ENCODE measurements around the gene CD24. TPM values are rescaled to one million over a fixed set of nuclear protein-coding genes. Genes with fewer than 3 reads are reported as not detected.

Gene CD24
- total RNA-seq, 4 donors from 2014 or later, result 0.39 to 5.9 (median 1.4) TPM

DNA sequence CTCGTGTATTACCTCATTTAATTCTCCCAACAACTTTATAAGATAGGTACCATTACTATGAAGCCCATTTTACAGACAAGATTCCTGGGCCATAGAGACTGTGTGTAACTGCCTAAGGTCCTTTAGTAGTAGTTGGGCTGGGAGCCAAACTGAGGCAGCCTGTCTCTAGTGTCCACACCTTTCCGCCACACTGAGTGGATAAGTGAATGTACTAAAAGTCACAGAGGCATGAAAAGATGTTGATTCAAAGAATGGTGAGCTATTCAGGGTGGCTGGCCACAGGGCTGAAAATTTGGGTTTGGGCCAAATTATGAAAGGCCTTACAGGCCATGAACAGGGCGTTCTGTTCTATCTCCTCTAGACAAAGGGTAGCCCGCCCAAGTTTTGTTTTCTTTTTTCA, 11.0 kb downstream of the CD24 start:
- no peak for ATAC-seq
- H3K27ac ChIP-seq, result no peak overlapping the region
- intact Hi-C loops (cut with DNase I; ENCODE audit: low total_unique reads) (no loop called here), in situ Hi-C loops (cut with MboI; ENCODE audit: low sequenced_read_pairs in 4 of 4) (no loop called here)
- no peak overlapping the region for H3K4me3 ChIP-seq
- H3K9me3 ChIP-seq, result no peaks in the 10 kb centered on the region
- no peaks in the 10 kb centered on the region for H3K27me3 ChIP-seq
- TF ChIP-seq, protein P1, sequence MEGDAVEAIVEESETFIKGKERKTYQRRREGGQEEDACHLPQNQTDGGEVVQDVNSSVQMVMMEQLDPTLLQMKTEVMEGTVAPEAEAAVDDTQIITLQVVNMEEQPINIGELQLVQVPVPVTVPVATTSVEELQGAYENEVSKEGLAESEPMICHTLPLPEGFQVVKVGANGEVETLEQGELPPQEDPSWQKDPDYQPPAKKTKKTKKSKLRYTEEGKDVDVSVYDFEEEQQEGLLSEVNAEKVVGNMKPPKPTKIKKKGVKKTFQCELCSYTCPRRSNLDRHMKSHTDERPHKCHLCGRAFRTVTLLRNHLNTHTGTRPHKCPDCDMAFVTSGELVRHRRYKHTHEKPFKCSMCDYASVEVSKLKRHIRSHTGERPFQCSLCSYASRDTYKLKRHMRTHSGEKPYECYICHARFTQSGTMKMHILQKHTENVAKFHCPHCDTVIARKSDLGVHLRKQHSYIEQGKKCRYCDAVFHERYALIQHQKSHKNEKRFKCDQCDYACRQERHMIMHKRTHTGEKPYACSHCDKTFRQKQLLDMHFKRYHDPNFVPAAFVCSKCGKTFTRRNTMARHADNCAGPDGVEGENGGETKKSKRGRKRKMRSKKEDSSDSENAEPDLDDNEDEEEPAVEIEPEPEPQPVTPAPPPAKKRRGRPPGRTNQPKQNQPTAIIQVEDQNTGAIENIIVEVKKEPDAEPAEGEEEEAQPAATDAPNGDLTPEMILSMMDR (IDR thresholded peaks at IDR 0.05 in 4 of 5, conservative IDR thresholded peaks at IDR 0.05 in 1 of 5), result no peak
- no peak for TF ChIP-seq POLR2A (IDR thresholded peaks at IDR 0.05)
- no peak for DNase-seq
- no peaks in the 10 kb centered on the region for H3K36me3 ChIP-seq
- H3K4me1 ChIP-seq, result no peaks in the 10 kb centered on the region

DNA sequence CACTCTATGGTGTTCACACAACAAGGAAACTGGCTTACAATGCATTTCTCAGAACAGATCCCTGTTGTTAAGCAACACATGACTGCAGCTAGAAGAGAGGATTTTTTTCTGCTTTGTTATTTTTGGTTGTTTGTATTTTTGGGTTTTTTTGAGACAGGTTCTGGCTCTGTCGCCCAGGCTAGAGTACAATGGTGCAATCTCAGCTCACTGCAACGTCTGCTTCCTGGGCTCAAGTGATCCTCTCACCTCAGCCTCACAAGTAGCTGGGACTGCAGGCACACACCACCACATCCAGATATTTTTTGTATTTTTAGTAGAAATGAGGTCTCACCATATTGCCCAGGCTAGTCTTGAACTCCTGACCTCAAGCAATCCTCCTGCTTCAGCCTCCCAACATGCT, 12.7 kb downstream of the CD24 start:
- ATAC-seq (no peak), DNase-seq (no peak)
- in situ Hi-C loops (cut with MboI; ENCODE audit: low sequenced_read_pairs in 4 of 4), result no loop called here
- H3K36me3 ChIP-seq, result no peaks in the 10 kb centered on the region
- intact Hi-C loops (cut with DNase I; ENCODE audit: low total_unique reads), result no loop called here
- H3K9me3 ChIP-seq, result no peaks in the 10 kb centered on the region
- H3K4me1 ChIP-seq, result no peaks in the 10 kb centered on the region
- no peaks in the 10 kb centered on the region for H3K27me3 ChIP-seq
- no peak overlapping the region for H3K27ac ChIP-seq
- TF ChIP-seq POLR2A (IDR thresholded peaks at IDR 0.05), result no peak
- TF ChIP-seq, protein P1 (IDR thresholded peaks at IDR 0.05 in 4 of 5, conservative IDR thresholded peaks at IDR 0.05 in 1 of 5), result no peak
- no peak overlapping the region for H3K4me3 ChIP-seq

DNA sequence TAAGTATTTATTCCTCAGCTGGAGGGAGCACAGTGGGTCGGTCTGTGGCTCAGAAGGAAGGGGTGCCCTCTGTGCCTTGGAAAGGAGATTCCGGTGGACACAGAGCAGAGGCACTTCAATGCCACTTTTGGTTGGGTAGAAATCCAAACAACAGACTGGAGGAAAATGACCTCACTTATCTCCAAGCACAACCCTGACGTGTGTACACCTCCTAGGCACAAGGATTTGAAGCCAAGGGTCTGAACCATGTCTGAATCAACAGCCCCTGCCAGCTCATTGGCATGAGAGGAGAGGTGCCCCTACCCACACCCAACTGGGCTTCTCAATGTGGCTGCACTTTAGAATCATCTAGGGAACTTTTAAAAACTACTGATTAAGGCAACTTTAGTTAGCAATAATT, 13.4 kb downstream of the CD24 start:
- TF ChIP-seq, protein P1 (IDR thresholded peaks at IDR 0.05 in 4 of 5, conservative IDR thresholded peaks at IDR 0.05 in 1 of 5), result no peak
- no peak for TF ChIP-seq POLR2A (IDR thresholded peaks at IDR 0.05)
- H3K36me3 ChIP-seq, result no peaks in the 10 kb centered on the region
- H3K27ac ChIP-seq, result no peak overlapping the region
- no peaks in the 10 kb centered on the region for H3K4me1 ChIP-seq
- no peaks in the 10 kb centered on the region for H3K27me3 ChIP-seq
- no peaks in the 10 kb centered on the region for H3K9me3 ChIP-seq
- in situ Hi-C loops (cut with MboI; ENCODE audit: low sequenced_read_pairs in 4 of 4), result no loop called here
- no peak for DNase-seq
- no peak for ATAC-seq
- intact Hi-C loops (cut with DNase I; ENCODE audit: low total_unique reads), result no loop called here
- H3K4me3 ChIP-seq, result no peak overlapping the region

DNA sequence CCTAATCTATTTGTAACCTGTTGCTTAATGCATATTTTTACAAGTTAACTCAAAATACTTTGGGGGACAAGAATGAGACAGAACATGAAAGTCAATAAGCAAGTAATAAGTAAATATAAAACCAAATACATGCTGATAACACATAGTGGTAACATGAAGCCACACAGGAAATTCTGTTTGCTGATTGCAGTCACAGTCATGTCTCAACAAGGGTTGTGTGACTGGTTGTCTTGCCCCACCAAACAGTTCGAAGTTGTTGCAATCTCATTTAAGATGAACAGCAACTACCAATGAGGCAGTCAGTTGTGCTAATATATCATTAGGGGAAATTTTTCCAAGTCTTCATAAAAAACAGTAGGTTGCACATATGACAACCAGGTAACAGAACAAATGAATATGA, 14.5 kb downstream of the CD24 start:
- no peak overlapping the region for H3K4me3 ChIP-seq
- H3K27ac ChIP-seq, result no peak overlapping the region
- TF ChIP-seq, protein P1 (IDR thresholded peaks at IDR 0.05 in 4 of 5, conservative IDR thresholded peaks at IDR 0.05 in 1 of 5), result no peak
- TF ChIP-seq POLR2A (IDR thresholded peaks at IDR 0.05), result no peak
- no peaks in the 10 kb centered on the region for H3K36me3 ChIP-seq
- in situ Hi-C loops (cut with MboI; ENCODE audit: low sequenced_read_pairs in 4 of 4), result no loop called here
- H3K9me3 ChIP-seq, result no peaks in the 10 kb centered on the region
- intact Hi-C loops (cut with DNase I; ENCODE audit: low total_unique reads), result no loop called here
- H3K4me1 ChIP-seq, result no peaks in the 10 kb centered on the region
- ATAC-seq, result no peak
- no peaks in the 10 kb centered on the region for H3K27me3 ChIP-seq
- DNase-seq, result no peak

DNA sequence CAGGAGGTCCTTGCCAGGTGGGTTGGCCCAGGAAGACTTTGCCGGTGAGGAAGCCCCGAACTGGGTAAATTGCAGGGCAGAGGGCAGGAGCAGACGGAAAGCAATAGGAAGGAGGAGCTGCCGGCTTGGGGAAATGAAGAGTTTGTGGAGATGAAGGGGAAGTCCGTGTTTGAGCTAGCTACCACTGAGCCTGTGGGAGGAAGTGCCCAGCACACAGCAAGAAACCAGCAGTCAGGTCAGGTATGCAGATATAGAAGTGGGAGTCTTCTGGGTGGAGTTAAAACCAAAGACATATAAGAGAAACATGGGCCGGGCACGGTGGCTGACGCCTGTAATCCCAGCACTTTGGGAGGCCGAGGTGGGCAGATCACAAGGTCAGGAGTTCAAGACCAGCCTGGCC, 34.7 kb downstream of the CD24 start:
- no peak for ATAC-seq
- intact Hi-C loops (cut with DNase I; ENCODE audit: low total_unique reads), result no loop called here
- no peaks in the 10 kb centered on the region for H3K27me3 ChIP-seq

More for the DNA sequence above, 34.7 kb downstream of the CD24 start:
- no peak for TF ChIP-seq POLR2A (IDR thresholded peaks at IDR 0.05)
- TF ChIP-seq, protein P1 (IDR thresholded peaks at IDR 0.05 in 4 of 5, conservative IDR thresholded peaks at IDR 0.05 in 1 of 5), result no peak
- Histone ChIP-seq H3K27ac (no peak overlapping the region), H3K36me3 (no peaks in the 10 kb centered on the region), H3K9me3 (no peaks in the 10 kb centered on the region), H3K4me1 (no peaks in the 10 kb centered on the region), H3K4me3 (no peak overlapping the region)
- in situ Hi-C loops (cut with MboI; ENCODE audit: low sequenced_read_pairs in 4 of 4), result no loop called here
- DNase-seq, result no peak
